Femur (tissue), 1 donor: ENCODE data around the gene DKK3.

Experiments
- DNase-seq: peaks from one replicate; pipeline ENCODE4 v3.0.0-alpha.2; 2017

DKK3 gene

DNA sequence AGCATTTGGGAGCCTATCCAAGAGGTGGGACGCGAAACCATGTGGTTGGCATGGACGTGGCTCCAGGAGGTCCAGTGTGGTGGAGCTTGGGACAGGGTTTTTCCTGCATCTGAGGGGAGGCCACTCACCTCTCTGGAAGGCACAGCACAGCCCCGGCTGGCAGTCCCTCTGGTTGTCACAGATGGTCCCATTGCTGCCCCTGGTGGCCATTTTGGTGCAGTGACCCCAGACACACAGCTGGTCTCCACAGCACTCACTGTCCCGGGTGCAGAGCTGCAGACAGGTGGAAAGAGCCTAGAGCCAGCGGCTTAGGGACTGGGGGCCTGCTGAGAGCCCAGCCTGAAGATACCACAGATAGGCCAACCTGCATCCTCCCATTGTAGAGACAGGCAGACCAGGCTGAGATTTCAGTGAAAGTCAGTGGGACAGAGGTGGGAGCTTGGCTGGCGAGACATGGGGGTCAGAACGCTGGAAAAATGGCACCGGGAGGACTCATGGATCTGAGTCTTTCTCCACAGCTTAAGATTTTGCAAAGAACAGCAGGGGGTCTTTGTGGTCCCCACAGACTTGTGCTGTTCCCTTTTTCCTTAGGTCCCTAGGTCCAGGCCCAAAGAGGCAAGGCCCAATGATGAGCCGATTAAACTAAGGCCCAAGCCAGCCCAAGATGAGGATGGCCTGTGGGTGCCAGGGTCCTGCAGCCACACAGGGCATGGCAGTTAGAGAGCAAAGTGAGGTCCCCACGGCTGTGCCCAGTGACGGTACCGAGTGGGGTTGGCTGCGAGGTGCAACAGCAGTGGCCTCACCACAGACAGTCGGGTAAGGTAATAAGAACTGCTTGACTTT lies 41.4 kb downstream of the DKK3 start:
- peak; percentile 76 for DNase-seq

GRCh38 chr11:11966354-11966741 lies 42.1 kb downstream of the DKK3 start:
- no peak for DNase-seq

GRCh38 chr11:11965656-11966353 lies 42.6 kb downstream of the DKK3 start:
- DNase-seq, result no peak

DNA sequence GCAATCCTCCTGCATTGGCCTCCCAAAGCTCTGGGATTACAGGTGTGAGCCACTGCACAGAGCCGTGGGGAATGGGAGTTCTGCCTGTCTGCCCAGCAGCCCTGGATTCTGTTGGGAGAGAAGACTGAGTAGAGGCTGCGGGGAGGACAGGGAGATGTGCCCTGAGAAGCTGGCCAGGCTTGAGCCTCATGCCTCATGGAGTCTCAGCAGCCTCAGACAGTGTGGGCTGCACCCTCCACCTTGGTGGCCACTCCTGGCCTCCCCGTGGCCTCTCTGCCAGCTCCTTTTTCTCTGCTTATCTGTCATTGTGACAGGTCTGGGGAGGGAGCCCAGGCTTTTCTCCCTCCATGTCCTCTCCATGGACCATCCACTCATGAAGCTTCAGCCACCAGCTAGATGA lies 43.2 kb downstream of the DKK3 start:
- no peak for DNase-seq

DNA sequence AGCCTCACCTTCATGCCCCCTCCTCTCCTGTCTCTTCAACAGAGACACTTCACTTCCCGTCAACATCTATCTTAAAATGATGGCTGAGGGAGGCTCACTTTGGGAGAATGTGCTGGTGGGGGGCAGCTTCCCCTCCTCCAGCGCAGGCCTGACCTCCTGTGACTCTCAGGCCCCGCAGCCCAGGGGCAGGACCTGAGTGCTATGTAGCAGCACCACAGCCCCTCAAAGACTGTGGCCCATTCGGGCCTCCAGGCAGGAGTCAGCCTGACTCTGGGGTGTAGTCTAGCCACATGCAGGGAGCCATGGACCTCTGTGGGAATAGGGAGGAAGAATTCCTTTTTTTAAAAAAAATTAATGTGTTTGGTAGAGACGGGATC lies 43.7 kb downstream of the DKK3 start:
- no peak for DNase-seq

- DNase-seq, result peak; percentile 27
Measured at GRCh38 chr11:11963842-11964773, 44.3 kb downstream of the DKK3 start.

DNA sequence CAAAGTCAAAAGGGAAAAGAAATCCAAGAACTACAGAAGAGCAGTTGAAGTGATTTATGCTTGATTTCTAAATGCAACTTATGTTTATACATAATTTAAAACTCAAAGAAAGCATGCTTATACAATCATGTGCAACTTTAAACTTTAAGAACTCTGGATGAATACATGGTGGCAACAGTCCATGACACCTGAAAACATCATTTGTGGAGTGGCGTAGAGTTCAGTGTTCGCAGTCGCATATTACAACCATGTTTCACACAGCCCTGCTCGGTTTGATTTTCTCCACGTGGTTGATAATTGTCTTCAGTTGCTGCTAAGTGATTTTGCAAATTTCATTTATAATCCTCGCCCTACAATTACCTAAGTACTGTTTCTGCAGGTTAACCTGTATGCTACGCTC lies 45.4 kb downstream of the DKK3 start:
- DNase-seq, result no peak

- DNase-seq, result no peak
Measured at GRCh38 chr11:11961399-11962028, 46.9 kb downstream of the DKK3 start.

GRCh38 chr11:11960687-11961086 lies 47.7 kb downstream of the DKK3 start:
- DNase-seq, result no peak

DNA sequence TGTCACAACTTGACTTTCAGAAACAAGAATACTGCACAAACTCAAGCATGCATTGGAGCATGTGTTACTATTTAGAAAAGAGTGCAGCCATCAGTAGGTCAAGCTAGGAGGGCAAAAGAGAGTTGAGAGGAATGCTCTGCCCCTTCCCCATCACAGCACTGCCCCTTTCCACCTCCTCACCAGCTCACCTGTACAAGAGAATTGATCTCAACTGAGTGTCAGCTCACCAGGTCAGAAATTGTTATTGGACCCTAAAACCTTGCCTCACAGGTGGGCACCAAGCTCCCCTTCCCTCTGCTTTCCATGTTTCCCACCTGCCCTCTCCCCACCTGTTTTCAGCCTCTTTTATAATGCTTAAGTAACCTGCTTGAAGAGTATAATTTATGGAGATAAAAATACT lies 48.8 kb downstream of the DKK3 start:
- no peak for DNase-seq

DNA sequence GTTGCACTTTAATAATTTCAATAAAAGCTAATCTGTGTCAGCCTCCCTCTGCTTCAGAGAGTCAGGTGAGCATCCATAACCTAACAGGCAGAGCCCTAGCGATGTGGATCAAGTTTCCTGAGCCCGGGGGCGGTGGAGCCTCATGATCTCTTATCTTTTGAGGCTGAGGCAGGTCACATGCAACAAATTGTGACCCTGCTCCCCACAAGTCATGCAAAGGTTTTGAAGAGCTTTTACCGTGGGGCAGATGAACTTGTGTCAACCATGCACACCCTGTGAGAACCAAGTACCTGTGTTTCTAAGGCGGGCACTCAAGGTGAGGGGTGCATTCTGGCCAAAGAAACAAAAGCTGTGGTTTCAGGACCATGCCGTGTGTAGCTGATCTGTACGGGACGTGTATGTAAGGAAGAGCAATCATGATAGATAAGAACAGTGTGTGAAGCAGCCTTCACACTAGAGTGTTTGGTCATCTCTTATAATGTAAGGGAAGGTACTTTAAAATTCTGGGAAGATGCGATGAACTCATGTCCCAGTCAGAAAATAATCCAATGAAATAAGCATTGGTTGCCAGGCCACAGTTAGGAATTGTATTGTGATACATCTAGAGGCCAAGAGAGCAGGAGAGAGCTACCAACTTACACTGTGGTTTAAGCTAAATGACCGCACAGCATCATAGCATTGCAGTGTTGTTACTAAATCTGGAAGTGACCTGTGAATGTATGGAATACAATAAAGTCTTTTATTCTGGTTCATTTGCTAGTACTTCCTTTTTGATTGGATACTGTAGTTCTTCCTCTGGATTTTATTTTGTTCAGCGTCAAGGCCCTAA lies 49.8 kb downstream of the DKK3 start:
- DNase-seq, result no peak

- no peak for DNase-seq
Measured at GRCh38 chr11:11956006-11956405, 52.4 kb downstream of the DKK3 start.

GRCh38 chr11:11952036-11952435 lies 56.4 kb downstream of the DKK3 start:
- DNase-seq, result no peak

- DNase-seq, result no peak
Measured at GRCh38 chr11:11949482-11949881, 58.9 kb downstream of the DKK3 start.

DNA sequence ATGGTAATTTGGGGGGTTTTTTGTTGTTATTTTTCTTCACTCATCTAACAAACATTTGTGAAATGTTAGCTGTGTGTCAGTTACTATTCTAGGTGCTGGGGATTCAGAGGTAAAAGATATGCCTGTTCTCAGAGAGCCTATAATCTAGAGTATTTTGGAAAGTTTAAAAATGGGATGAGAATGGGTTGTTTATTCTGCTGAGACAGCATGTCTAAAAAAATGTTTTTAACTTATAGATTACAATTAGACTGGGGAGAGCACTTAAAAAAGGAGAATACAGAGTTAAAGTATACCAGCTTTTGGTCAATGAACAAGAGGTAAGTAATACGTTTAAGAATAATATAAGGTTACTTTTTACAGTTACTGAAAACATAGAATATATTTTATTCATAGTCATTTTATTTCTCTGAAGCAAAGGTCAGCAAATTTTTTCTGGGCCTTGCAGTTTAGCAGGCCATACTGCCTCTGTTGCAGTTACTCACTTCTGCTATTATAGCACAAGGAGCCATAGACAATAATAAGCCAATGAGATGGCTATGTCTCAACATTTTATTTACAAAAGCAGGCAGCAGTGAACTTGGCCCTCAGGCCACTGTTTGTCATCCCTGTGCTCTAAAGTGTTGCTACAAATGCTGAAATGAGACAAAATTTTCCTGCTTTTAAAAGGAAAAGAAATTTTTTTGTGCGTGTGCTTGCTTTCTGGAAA lies 60.0 kb downstream of the DKK3 start:
- DNase-seq, result no peak

DNA sequence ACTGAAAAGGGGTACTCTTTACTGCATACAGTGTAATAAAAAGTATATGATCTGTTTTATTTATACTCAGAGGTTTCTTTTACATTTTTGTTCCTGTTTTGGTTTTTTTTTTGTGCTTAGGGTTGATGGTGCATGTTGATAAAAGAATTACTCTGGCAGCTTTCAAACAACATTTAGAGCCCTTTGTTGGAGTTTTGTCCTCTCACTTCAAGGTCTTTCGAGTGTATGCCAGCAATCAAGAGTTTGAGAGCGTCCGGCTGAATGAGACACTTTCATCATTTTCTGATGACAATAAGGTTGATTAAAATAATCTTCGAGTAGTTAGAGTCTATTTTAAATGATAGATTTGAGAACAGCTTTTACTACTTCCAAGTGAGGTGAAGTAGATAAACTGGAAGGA lies 60.6 kb downstream of the DKK3 start:
- DNase-seq, result no peak

GRCh38 chr11:11946878-11947277 lies 61.5 kb downstream of the DKK3 start:
- DNase-seq, result no peak

DNA sequence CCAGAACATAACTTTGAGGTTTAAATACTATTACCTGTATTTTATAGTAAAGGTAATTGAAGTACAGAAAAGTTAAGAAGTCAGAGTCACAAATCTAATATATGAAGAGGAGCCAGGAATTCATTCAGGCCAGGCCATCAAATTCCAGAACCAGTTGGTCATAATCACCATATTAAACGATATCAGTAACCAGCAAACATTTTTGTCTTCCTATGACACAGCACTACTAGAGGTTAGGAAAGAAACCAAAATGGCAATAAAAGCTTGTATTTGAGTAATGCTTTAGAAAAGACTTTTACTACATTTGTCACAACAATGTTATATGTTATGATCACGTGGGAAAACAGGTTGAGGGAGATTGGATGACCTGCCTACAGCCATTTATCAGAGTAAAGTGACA lies 62.2 kb downstream of the DKK3 start:
- DNase-seq, result no peak

DNA sequence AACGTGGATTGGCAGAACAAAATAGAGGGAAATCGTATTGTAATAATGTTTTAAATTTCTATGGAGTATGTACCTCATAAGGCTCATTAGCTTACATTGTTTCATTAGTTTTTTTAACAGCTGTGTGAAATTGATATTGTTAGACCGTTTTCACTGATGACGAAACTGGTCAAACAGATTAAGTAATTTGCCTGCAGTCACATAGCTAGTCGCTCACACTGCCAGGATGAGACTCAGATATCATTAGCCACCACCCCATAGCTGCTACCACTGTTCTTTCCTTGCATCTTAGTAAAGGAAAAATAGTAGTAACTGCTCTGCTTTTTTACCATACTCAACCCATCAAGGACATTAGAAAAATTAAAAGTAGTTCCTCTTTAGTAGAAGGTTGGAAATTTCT lies 64.0 kb downstream of the DKK3 start:
- no peak for DNase-seq

GRCh38 chr11:11942668-11943067 lies 65.8 kb downstream of the DKK3 start:
- DNase-seq, result no peak

DNA sequence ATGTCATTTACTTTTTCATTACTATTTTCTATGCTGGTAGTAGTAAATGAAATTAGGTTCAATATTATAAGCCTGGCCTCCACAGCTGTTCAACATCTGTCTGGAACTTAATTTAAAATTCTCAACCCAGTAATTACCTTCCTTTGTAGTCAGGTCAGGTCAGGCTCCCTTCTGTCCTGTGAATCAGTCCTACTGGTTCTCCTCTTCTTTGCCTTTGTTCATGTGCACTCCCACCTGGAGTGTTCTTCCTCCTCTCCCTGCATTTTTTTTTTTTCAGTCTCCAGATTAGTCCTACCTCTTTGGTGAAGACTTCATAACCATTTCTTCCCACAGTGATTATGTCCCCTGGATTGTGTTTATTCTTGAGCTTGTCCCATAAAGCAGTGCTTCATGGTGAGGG lies 67.9 kb downstream of the DKK3 start:
- DNase-seq, result no peak
